Fibroblast of pulmonary artery (primary cell): ENCODE results near the gene ZNF526.

Experiments used
- DNase-seq: peaks from one replicate; pipeline ENCODE4 v3.0.0-alpha.2; 2010; ENCODE audit warnings: low read depth
- H3K4me3 ChIP-seq: replicated peaks from 2 replicates; pipeline ENCODE4 v1.5.1; 2011; ENCODE audit warnings: low read depth, mild to moderate bottlenecking, control low read depth, low read length, moderate library complexity
- TF ChIP-seq, protein P1 (sequence below): IDR thresholded peaks from 2 replicates; pipeline ENCODE4 v1.5.1; 2011; ENCODE audit warnings: mild to moderate bottlenecking, control low read depth, low read length, inconsistent platforms; ENCODE audit errors: missing control alignments

The ZNF526 gene

GRCh38 chr19:42175952-42176648 is 44.0 kb upstream of the ZNF526 start:
- peak; percentile 23 for DNase-seq
- TF ChIP-seq, protein P1, sequence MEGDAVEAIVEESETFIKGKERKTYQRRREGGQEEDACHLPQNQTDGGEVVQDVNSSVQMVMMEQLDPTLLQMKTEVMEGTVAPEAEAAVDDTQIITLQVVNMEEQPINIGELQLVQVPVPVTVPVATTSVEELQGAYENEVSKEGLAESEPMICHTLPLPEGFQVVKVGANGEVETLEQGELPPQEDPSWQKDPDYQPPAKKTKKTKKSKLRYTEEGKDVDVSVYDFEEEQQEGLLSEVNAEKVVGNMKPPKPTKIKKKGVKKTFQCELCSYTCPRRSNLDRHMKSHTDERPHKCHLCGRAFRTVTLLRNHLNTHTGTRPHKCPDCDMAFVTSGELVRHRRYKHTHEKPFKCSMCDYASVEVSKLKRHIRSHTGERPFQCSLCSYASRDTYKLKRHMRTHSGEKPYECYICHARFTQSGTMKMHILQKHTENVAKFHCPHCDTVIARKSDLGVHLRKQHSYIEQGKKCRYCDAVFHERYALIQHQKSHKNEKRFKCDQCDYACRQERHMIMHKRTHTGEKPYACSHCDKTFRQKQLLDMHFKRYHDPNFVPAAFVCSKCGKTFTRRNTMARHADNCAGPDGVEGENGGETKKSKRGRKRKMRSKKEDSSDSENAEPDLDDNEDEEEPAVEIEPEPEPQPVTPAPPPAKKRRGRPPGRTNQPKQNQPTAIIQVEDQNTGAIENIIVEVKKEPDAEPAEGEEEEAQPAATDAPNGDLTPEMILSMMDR: no peak
- peak overlapping the region; percentile 54 for H3K4me3 ChIP-seq

GRCh38 chr19:42176649-42176989 is 43.5 kb upstream of the ZNF526 start:
- DNase-seq: no peak
- peak overlapping the region; percentile 54 for H3K4me3 ChIP-seq
- TF ChIP-seq, protein P1: no peak

DNA sequence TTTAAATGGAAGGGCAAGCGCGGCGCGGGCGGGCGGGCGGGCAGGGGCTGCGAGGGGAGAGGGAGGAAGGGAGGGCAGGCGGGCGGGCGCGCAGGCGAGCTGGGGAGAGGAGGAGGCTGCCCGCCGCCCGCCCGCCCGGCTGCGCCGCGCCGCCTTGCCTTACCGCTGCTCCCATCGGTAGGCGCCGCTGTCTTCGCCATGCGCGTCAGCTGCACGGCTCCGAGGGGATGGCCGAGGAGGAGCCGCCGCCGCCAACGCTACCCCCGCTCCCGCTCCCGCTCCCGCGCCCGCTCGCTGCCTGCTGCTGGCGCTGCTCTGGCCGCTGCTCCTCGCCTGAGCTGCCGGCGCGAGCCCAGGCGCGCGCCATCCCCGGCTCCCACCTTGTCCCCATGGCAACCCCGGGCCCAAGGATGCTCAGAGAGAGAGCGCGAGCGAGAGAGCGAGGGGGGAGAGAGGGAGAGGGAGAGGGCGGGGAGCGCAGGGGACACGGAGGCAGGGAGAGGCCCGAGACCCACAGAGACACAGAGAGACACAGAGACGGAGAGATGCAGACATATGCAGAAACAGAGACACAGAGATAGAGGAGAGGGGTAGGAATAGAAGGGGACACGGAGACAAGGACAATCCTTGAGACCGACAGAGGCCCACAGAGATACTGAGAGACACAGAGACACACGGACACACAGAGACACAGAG is 43.0 kb upstream of the ZNF526 start:
- TF ChIP-seq, protein P1: peak; percentile 19
- peak overlapping the region; percentile 54 for H3K4me3 ChIP-seq
- DNase-seq: peak; percentile 72

GRCh38 chr19:42177686-42178019 is 42.5 kb upstream of the ZNF526 start:
- H3K4me3 ChIP-seq: no peak overlapping the region
- no peak for DNase-seq

GRCh38 chr19:42178791-42179674 is 41.1 kb upstream of the ZNF526 start:
- no peak for DNase-seq

More at GRCh38 chr19:42177686-42178019, 42.5 kb upstream of the ZNF526 start:
- TF ChIP-seq, protein P1: no peak

DNA sequence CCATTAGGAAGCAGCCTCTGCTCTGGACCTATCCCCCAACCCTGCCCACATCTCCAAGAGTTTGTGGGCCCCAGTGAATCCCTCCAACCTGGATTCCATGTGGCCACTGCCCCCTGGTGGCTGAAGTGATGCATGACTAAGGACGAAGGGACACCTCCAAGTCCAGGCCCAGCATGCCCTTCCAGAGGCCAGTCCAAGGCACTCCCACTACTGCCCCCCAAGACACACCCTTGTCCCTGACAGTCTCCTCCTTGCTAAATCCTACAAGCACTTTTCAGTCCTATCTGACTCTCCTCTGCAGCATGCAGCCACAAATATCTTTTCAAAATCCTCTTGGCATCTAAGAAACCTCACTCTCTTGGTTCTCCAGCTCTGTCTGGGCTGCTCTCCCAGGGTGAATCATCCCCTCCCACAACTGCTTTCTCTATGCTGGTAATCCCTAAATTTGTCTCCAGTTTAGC is 35.7 kb upstream of the ZNF526 start:
- no peak overlapping the region for H3K4me3 ChIP-seq
- TF ChIP-seq, protein P1: peak; percentile 93
- DNase-seq: peak; percentile 85

More at GRCh38 chr19:42178791-42179674, 41.1 kb upstream of the ZNF526 start:
- no peak overlapping the region for H3K4me3 ChIP-seq
- TF ChIP-seq, protein P1: peak; percentile 42
